VCaP (cell line): ENCODE data around the gene BAK1.
"Not testable (repeated sequence)": the region's sequence is repeated elsewhere in the genome, so short reads cannot be mapped to it uniquely, and the experiment has no call there.

ENCODE experiments used
- H3K27ac ChIP-seq: fragments of 450-650 bp; 2 replicates; pipeline ENCODE4 v1.5.1; 2017
- TF ChIP-seq, protein P1 (sequence below): fragments of 450-650 bp; conservative IDR thresholded peaks from 2 replicates; pipeline ENCODE4 v1.5.1; 2017; ENCODE audit warnings: mild to moderate bottlenecking, moderate library complexity

The BAK1 gene

DNA sequence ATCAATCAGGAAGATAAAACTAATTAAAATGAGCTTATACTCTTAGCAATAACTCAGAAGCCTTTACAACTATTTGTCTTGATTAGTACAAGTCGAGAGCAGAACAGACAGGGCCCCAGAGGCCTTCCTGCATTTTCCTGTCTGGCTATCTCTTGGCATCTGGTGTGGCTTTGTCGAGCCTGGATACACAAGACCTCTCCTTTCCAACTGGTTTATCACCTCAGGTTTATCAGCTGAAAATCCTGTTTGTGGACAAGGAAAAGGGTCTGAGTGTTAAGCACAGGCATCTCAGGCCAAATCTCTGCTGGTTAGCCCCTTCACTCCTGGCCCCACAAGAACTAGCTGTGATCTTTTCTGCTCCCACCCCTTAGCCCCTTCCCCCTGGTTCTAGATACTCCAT is 32.6 kb downstream of the BAK1 start:
- peak overlapping the region; percentile 77 for H3K27ac ChIP-seq
- TF ChIP-seq, protein P1, sequence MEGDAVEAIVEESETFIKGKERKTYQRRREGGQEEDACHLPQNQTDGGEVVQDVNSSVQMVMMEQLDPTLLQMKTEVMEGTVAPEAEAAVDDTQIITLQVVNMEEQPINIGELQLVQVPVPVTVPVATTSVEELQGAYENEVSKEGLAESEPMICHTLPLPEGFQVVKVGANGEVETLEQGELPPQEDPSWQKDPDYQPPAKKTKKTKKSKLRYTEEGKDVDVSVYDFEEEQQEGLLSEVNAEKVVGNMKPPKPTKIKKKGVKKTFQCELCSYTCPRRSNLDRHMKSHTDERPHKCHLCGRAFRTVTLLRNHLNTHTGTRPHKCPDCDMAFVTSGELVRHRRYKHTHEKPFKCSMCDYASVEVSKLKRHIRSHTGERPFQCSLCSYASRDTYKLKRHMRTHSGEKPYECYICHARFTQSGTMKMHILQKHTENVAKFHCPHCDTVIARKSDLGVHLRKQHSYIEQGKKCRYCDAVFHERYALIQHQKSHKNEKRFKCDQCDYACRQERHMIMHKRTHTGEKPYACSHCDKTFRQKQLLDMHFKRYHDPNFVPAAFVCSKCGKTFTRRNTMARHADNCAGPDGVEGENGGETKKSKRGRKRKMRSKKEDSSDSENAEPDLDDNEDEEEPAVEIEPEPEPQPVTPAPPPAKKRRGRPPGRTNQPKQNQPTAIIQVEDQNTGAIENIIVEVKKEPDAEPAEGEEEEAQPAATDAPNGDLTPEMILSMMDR: no peak

DNA sequence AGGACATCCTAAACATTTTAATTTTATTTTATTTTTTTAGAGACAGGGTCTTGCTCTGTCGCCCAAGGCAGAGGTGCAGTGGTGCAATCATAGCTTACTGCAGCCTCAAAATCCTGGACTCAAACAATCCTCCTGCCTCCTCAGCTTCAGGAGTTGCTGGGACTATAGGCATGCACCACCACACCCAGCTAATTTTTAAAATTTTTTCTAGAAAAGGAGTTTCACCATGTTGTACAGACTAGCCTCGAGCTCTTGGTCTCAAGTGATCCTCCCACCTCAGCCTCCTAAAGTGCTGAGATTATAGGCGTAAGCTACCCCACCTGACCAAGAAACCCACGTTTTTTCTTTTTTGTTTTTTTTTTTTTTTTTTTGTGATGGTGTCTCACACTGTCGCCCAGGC is 33.3 kb downstream of the BAK1 start:
- TF ChIP-seq, protein P1: no peak
- peak overlapping the region; percentile 77 for H3K27ac ChIP-seq

DNA sequence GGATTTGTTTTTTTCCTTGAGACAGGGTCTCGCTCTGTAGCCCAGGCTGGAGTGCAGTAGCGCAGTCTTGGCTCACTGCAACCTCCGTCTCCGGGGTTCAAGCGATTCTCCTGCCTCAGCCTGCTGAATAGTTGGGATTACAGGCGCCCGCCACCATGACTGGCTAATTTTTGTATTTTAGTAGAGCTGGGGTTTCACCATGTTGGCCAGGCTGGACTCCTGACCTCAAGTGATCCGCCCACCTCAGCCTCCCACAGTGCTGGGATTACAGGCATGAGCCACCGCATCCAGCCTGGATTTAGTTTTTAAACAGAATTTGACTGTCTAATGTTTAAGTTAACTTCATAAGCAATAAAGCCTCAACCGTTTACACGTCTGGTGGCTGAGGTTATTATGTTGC is 34.8 kb downstream of the BAK1 start:
- not testable (repeated sequence) for H3K27ac ChIP-seq

DNA sequence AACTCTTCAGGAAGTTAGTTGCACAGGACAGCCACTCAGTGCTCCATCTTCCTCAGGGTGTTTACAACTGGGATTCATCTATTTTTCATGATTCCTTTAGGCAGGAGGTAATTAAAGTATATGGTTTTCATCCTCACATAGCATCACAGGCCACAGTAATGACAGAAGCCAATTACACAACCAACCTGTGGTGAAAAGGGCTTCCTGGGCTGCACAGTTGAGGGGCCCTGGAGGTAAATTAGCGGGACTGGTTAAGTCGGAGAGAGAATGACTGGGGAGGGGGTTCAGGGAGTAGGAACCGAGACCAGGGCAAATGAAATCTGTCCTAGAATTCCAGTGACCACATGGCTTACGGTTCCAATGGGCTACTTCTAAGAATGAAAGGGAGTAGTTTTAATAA is 37.0 kb downstream of the BAK1 start:
- TF ChIP-seq, protein P1: no peak
- no peak overlapping the region for H3K27ac ChIP-seq

DNA sequence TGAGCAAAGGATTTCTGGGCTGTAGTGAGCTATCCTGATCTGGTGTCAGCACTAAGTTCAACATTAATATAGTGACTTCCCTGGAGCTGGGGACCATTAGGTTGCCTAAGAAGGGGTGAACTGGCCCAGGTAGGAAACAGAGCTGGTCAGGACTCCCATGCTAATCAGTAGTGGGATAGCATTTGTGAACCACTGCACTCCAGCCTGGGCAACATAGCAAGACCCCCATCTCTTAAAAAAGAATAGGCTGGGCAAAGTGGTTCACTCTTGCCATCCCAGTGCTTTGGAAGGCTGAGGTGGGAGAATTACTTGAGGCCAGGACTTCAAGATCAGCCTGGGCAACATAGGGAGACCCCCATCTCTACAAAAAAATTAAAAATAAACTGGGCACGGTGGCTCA is 39.3 kb downstream of the BAK1 start:
- TF ChIP-seq, protein P1: no peak
- no peak overlapping the region for H3K27ac ChIP-seq

DNA sequence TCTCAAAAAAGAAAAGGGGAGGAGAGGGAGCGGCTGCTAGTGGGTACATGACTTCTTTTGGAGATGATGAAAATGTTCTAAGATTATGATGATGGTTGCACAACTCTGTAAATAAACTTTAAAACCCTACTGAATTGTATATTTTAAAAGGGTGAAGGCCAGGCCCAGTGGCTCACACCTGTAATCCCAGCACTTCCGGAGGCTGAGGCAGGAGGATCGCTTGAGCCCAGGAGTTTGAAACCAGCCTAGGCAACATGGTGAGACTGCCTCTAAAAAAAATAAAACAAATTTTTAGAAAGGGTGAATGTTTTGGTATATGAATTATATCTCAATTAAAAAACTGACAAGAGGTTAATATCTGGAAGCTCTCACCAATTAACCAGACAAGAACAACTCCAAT is 45.4 kb downstream of the BAK1 start:
- no peak overlapping the region for H3K27ac ChIP-seq
- TF ChIP-seq, protein P1: no peak

DNA sequence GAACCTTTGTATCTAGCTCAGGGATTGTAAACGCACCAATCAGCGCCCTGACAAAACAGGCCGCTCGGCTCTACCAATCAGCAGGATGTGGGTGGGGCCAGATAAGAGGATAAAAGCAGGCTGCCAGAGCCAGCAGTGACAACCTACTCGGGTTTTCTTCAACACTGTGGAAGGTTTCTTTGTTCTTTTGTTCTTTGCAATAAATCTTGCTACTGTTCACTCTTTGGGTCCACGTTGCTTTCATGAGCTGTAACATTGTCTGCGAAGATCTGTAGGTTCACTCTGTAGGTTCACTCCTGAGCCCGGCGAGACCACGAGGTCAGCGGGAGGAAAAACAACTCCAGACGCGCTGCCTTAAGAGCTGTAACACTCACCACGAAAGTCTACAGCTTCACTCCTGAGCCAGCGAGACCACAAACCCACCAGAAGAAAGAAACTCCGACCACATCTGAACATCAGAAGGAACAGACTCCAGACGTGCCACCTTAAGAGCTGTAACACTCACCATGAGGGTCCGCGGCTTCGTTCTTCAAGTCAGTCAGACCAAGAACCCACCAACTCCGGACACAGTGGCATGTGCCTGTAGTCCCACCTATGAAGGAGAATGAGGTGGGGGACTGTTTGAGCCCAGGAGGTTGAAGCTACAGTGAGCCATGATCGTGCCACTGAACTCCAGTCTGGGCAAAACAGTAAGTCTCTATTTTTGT is 46.8 kb downstream of the BAK1 start:
- not testable (repeated sequence) for H3K27ac ChIP-seq

DNA sequence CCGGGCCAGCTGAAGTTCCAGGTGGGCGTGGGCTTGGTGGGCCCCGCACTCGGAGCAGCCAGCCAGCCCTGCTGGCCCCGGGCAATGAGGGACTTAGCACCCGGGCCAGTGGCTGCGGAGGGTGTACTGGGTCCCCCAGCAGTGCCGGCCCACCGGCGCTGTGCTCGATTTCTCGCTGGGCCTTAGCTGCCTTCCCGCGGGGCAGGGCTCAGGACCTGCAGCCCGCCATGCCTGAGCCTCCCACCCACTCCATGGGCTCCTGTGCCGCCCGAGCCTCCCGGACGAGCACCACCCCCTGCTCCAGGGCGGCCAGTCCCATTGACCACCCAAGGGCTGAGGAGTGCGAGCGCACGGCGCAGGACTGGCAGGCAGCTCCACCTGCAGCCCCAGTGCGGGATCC is 47.6 kb downstream of the BAK1 start:
- H3K27ac ChIP-seq: not testable (repeated sequence)

DNA sequence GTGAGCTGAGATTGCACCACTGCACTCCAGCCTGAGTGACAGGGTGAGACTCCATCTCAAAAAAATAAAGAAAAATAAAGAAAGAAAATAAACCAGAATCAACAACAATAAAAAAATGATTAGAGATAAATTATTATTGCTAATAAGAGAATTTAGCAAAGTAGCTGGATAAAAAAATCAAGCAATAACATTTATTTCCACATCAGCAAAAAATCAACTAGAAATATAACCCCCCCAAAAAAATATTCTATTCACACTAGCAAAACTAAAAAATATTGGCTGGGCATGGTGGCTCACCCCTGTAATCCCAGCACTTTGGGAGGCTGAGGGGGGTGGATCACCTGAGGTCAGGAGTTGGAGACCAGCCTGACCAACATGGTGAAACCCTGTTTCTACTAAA is 49.5 kb downstream of the BAK1 start:
- not testable (repeated sequence) for H3K27ac ChIP-seq
